ENCODE measurements around the gene ERCC6. TPM values are rescaled to one million over a fixed set of nuclear protein-coding genes. Genes with fewer than 3 reads are reported as not detected.

Gene ERCC6
- total and polyA plus RNA-seq, 10 of the 15 experiments (the other 5 are each of a cell fraction or from before 2014, with no cell fraction given) = 4.3 to 15.6 (median 7.8) TPM

DNA sequence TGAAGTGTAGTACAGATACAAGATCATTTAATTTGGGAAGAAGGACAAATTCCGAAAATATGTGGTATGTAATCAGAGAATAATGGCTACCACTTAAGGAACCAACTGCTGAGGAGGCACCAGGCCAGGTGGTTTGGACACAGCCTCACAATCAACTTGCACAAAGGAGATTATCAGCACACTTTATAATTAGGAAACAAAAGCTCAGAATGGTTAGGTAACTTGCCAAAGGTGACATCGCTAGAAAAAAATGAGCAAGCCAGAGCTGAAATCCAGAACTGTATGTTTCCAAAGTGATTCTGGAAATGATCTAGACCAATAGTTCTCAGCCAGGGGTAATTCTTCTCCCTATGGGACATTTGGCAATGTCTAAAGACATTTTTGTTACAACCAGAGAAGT lies 36.6 kb downstream of the ERCC6 start:
- WGBS (ENCODE audit: insufficient coverage, insufficient replicate concordance, low lambda C conversion rate, missing lambda C conversion rate) = 96% methylated on average over 2 of the region's 2 CpGs
- ChIA-PET SMC1A (ENCODE audit: uncharacterized antibody, unreplicated experiment) (interaction anchor here (0.8 to 1.2 kb wide), 3 partner anchors 9 to 57 kb away, joined by 3 to 4 read pairs (median 4); no protein-coding TSS in a partner anchor), CTCF (interaction anchor here (0.9 to 6.5 kb wide), 4 partner anchors 10 to 95 kb away, joined by 3 to 54 read pairs (median 4); no protein-coding TSS in a partner anchor), POLR2A (no interaction called here), RAD21 (ENCODE audit: unreplicated experiment) (no interaction called here)
- Histone ChIP-seq H4K20me1 (ENCODE audit: control insufficient read depth, insufficient read depth) (no peaks in the 10 kb centered on the region), H3K9me3 (replicated peaks; ENCODE audit: control insufficient read depth, insufficient read depth, low read length) (no peaks in the 10 kb centered on the region), H3K27ac (ENCODE audit: control insufficient read depth, insufficient read depth) (no peak overlapping the region), H3K4me1 (ENCODE audit: control insufficient read depth, insufficient read depth, low read length) (no peaks in the 10 kb centered on the region), H3K4me3 (no peak overlapping the region), H3K36me3 (ENCODE audit: control insufficient read depth in 2 of 2, insufficient read depth in 2 of 2, low read length in 1 of 2) (peaks cover 0 to 3% of the 10 kb centered on the region in 2 experiments; a peak in 3 of 4 replicates), H3K27me3 (replicated peaks in 1 of 2; ENCODE audit: control insufficient read depth in 2 of 2, insufficient read depth in 2 of 2, low read length in 1 of 2) (no peaks in the 10 kb centered on the region), H3K4me2 (ENCODE audit: control insufficient read depth, insufficient read depth) (no peak overlapping the region), H3K9ac (ENCODE audit: control insufficient read depth, insufficient read depth, low read length) (no peak overlapping the region), H2AFZ (ENCODE audit: control insufficient read depth, low read depth, low read length) (no peak overlapping the region), H3K79me2 (ENCODE audit: control insufficient read depth, insufficient read depth, low read length) (no peaks in the 10 kb centered on the region)
- no peak for FAIRE-seq
- no TSS peak for BruUV-seq (replicated peaks)
- DNase-seq (ENCODE audit: low read depth, low spot score) = no peak
- in situ Hi-C loops (cut with MboI) (loop anchor here (25.0 kb wide), 1 partner anchor 765 kb away; no protein-coding TSS in a partner anchor), intact Hi-C loops (cut with micrococcal nuclease; ENCODE audit: unreplicated experiment) (no loop called here)
- no peak for ATAC-seq
- no peak for TF ChIP-seq ZSCAN29 (IDR thresholded peaks at IDR 0.05)
- TF ChIP-seq IKZF2 (IDR thresholded peaks at IDR 0.05) = no peak
- TF ChIP-seq MTA3 (IDR thresholded peaks at IDR 0.05; ENCODE audit: borderline replicate concordance, low read length) = no peak
- TF ChIP-seq CREM (IDR thresholded peaks at IDR 0.05; ENCODE audit: low read depth) = no peak
- no peak for TF ChIP-seq MXI1 (IDR thresholded peaks at IDR 0.05; ENCODE audit: low read depth, low read length)
- TF ChIP-seq NFYA (IDR thresholded peaks at IDR 0.05; ENCODE audit: borderline replicate concordance, low read depth, low read length) = no peak
- TF ChIP-seq RUNX3 (IDR thresholded peaks at IDR 0.05; ENCODE audit: low read length) = no peak
- TF ChIP-seq ATF7 (IDR thresholded peaks at IDR 0.05; ENCODE audit: low read depth) = no peak
- TF ChIP-seq SRF (IDR thresholded peaks at IDR 0.05; ENCODE audit: low read depth in 2 of 2, low read length in 2 of 2) = no peak
- TF ChIP-seq NBN (IDR thresholded peaks at IDR 0.05) = no peak
- no peak for TF ChIP-seq GATAD2B (conservative IDR thresholded peaks at IDR 0.05; ENCODE audit: low read depth)
- TF ChIP-seq FOS (IDR thresholded peaks at IDR 0.05; ENCODE audit: borderline replicate concordance, extremely low read depth, insufficient read length) = no peak
- no peak for TF ChIP-seq WRNIP1 (IDR thresholded peaks at IDR 0.05; ENCODE audit: borderline replicate concordance, low read depth, low read length)
- TF ChIP-seq, protein P1, sequence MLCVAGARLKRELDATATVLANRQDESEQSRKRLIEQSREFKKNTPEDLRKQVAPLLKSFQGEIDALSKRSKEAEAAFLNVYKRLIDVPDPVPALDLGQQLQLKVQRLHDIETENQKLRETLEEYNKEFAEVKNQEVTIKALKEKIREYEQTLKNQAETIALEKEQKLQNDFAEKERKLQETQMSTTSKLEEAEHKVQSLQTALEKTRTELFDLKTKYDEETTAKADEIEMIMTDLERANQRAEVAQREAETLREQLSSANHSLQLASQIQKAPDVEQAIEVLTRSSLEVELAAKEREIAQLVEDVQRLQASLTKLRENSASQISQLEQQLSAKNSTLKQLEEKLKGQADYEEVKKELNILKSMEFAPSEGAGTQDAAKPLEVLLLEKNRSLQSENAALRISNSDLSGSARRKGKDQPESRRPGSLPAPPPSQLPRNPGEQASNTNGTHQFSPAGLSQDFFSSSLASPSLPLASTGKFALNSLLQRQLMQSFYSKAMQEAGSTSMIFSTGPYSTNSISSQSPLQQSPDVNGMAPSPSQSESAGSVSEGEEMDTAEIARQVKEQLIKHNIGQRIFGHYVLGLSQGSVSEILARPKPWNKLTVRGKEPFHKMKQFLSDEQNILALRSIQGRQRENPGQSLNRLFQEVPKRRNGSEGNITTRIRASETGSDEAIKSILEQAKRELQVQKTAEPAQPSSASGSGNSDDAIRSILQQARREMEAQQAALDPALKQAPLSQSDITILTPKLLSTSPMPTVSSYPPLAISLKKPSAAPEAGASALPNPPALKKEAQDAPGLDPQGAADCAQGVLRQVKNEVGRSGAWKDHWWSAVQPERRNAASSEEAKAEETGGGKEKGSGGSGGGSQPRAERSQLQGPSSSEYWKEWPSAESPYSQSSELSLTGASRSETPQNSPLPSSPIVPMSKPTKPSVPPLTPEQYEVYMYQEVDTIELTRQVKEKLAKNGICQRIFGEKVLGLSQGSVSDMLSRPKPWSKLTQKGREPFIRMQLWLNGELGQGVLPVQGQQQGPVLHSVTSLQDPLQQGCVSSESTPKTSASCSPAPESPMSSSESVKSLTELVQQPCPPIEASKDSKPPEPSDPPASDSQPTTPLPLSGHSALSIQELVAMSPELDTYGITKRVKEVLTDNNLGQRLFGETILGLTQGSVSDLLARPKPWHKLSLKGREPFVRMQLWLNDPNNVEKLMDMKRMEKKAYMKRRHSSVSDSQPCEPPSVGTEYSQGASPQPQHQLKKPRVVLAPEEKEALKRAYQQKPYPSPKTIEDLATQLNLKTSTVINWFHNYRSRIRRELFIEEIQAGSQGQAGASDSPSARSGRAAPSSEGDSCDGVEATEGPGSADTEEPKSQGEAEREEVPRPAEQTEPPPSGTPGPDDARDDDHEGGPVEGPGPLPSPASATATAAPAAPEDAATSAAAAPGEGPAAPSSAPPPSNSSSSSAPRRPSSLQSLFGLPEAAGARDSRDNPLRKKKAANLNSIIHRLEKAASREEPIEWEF (IDR thresholded peaks at IDR 0.05; ENCODE audit: insufficient replicate concordance, low read depth, low read length) = no peak
- TF ChIP-seq POU2F2 (IDR thresholded peaks at IDR 0.05; ENCODE audit: borderline replicate concordance, low read depth, low read length) = no peak
- no peak for TF ChIP-seq EP300 (IDR thresholded peaks at IDR 0.05; ENCODE audit: borderline replicate concordance in 1 of 2, control insufficient read depth in 1 of 2, low read depth in 2 of 2, low read length in 2 of 2)
- no peak for TF ChIP-seq EZH2 (IDR thresholded peaks at IDR 0.05; ENCODE audit: borderline replicate concordance, control insufficient read depth, low read depth, low read length)
- TF ChIP-seq POLR2AphosphoS2 (IDR thresholded peaks at IDR 0.05; ENCODE audit: low read depth, low read length) = no peak

Data from GM12878 (cell line).